Measurements from ENCODE around the gene GCAT. TPM values are rescaled to one million over a fixed set of nuclear protein-coding genes. Genes with fewer than 3 reads are reported as not detected.

Gene GCAT
- total RNA-seq, 4 donors from 2014 or later: 14.3 to 22.5 (median 20.7) TPM

- H3K27me3 ChIP-seq: no peaks in the 10 kb centered on the region
- no peak overlapping the region for H3K4me3 ChIP-seq
- peaks cover 1 to 66% (median 44%) of the 10 kb centered on the region in 3 donors for H3K36me3 ChIP-seq
- no peak overlapping the region for H3K27ac ChIP-seq
- H3K4me1 ChIP-seq: peaks cover 11 to 64% (median 15%) of the 10 kb centered on the region in 3 donors
- DNase-seq: no peak
- TF ChIP-seq CTCF (IDR thresholded peaks at IDR 0.05) (no peak), POLR2A (IDR thresholded peaks at IDR 0.05) (no peak)
- WGBS, 2 donors: 86 to 90% methylated on average over 5 of the region's 5 CpGs
- intact Hi-C loops (cut with DNase I): no loop called here
- no peaks in the 10 kb centered on the region for H3K9me3 ChIP-seq
These were observed 44.7 kb downstream of the GCAT start for GRCh38 chr22:37852418-37852817.

- Histone ChIP-seq H3K27ac (no peak overlapping the region), H3K4me1 (peaks cover 5 to 49% (median 8%) of the 10 kb centered on the region in 3 donors), H3K27me3 (no peaks in the 10 kb centered on the region), H3K4me3 (no peak overlapping the region), H3K9me3 (no peaks in the 10 kb centered on the region), H3K36me3 (peaks cover 10 to 91% (median 62%) of the 10 kb centered on the region in 3 donors)
- DNase-seq: no peak
- intact Hi-C loops (cut with DNase I): no loop called here
- TF ChIP-seq POLR2A (IDR thresholded peaks at IDR 0.05) (no peak), CTCF (IDR thresholded peaks at IDR 0.05) (no peak)
- 42 to 54% methylated on average over 2 of the region's 2 CpGs for WGBS, 2 donors
These were observed 47.2 kb downstream of the GCAT start for GRCh38 chr22:37854946-37855345.

- H3K4me1 ChIP-seq: peaks cover under 1 to 44% (median 3%) of the 10 kb centered on the region in 3 donors
- no peak for TF ChIP-seq POLR2A (IDR thresholded peaks at IDR 0.05)
- no peak for TF ChIP-seq CTCF (IDR thresholded peaks at IDR 0.05)
- H3K9me3 ChIP-seq: no peaks in the 10 kb centered on the region
- 79 to 97% methylated on average over 2 of the region's 2 CpGs for WGBS, 2 donors
- peaks cover 11 to 96% (median 64%) of the 10 kb centered on the region in 3 donors for H3K36me3 ChIP-seq
- no peaks in the 10 kb centered on the region for H3K27me3 ChIP-seq
- intact Hi-C loops (cut with DNase I): no loop called here
- no peak overlapping the region for H3K4me3 ChIP-seq
- H3K27ac ChIP-seq: no peak overlapping the region
- no peak for DNase-seq
These were observed 47.7 kb downstream of the GCAT start for GRCh38 chr22:37855462-37855861.

- Histone ChIP-seq H3K4me3 (no peak overlapping the region), H3K27me3 (no peaks in the 10 kb centered on the region), H3K36me3 (peaks cover 38 to 100% (median 65%) of the 10 kb centered on the region in 3 donors), H3K27ac (no peak overlapping the region), H3K4me1 (peaks cover 0 to 8% (median 2%) of the 10 kb centered on the region in 3 donors), H3K9me3 (no peaks in the 10 kb centered on the region)
- intact Hi-C loops (cut with DNase I): loop anchor here (5.0 kb wide), 1 partner anchor 44 kb away; no protein-coding TSS in a partner anchor
- DNase-seq: no peak
- 48 to 65% methylated on average over 5 to 7 of the region's 7 CpGs for WGBS, 2 donors
- TF ChIP-seq POLR2A (IDR thresholded peaks at IDR 0.05) (no peak), CTCF (IDR thresholded peaks at IDR 0.05) (no peak)
These were observed 53.2 kb downstream of the GCAT start for GRCh38 chr22:37860796-37861421.

GRCh38 chr22:37862570-37863325, 55.0 kb downstream of the GCAT start:
- no peaks in the 10 kb centered on the region for H3K27me3 ChIP-seq
- WGBS, 2 donors: 88 to 89% methylated on average over 7 of the region's 7 CpGs
- no peaks in the 10 kb centered on the region for H3K9me3 ChIP-seq
- H3K4me1 ChIP-seq: peaks cover 0 to 8% (median 2%) of the 10 kb centered on the region in 3 donors
- H3K36me3 ChIP-seq: peaks cover 34 to 100% (median 59%) of the 10 kb centered on the region in 3 donors
- intact Hi-C loops (cut with DNase I): loop anchor here (5.0 kb wide), 1 partner anchor 45 kb away; no protein-coding TSS in a partner anchor
- no peak overlapping the region for H3K4me3 ChIP-seq
- DNase-seq: no peak
- no peak overlapping the region for H3K27ac ChIP-seq
- TF ChIP-seq CTCF (IDR thresholded peaks at IDR 0.05) (no peak), POLR2A (IDR thresholded peaks at IDR 0.05) (no peak)

All from esophagus squamous epithelium (tissue), 5 donors.